OCI-LY1 (cell line): Measurements from ENCODE around the gene FGGY.

Experiments
- H2AFZ ChIP-seq: fragments of 200-600 bp; sonication (generic), shearing (Covaris generic); 2 replicates; pipeline ENCODE4 v1.6.0; 2014; ENCODE audit warnings: antibody characterized with exemption, mild to moderate bottlenecking, low read length
- H3F3A ChIP-seq: fragments of 200-600 bp; sonication (generic), shearing (Covaris generic); 2 replicates; pipeline ENCODE4 v1.6.0; 2014; ENCODE audit warnings: mild to moderate bottlenecking, antibody characterized with exemption, low read length, moderate library complexity; ENCODE audit not compliant: insufficient read depth
- H3K27ac ChIP-seq: fragments of 200-600 bp; sonication (generic); 2 replicates; pipeline ENCODE4 v1.5.1; 2014; ENCODE audit warnings: low read length, mixed run types, mild to moderate bottlenecking, low read depth; ENCODE audit not compliant: poor library complexity, severe bottlenecking
- H3K27me3 ChIP-seq: fragments of 200-600 bp; sonication (generic); 2 replicates; pipeline ENCODE4 v1.6.0; 2014; ENCODE audit warnings: antibody characterized with exemption, mild to moderate bottlenecking, low read length, moderate library complexity; ENCODE audit not compliant: insufficient read depth
- H3K36me3 ChIP-seq: fragments of 200-600 bp; sonication (generic); 2 replicates; pipeline ENCODE4 v1.6.1; 2014; ENCODE audit warnings: mild to moderate bottlenecking, antibody characterized with exemption, low read length, moderate library complexity, mixed read lengths; ENCODE audit not compliant: insufficient read depth
- H3K4me1 ChIP-seq: fragments of 200-600 bp; sonication (generic); 2 replicates; pipeline ENCODE4 v1.5.1; 2014; ENCODE audit warnings: mild to moderate bottlenecking, low read length, moderate library complexity; ENCODE audit not compliant: insufficient read depth, severe bottlenecking
- H3K4me2 ChIP-seq: fragments of 200-600 bp; sonication (generic), shearing (Covaris generic); 2 replicates; pipeline ENCODE4 v1.6.1; 2014; ENCODE audit warnings: low read length
- H3K4me3 ChIP-seq: fragments of 200-600 bp; sonication (generic); 2 replicates; pipeline ENCODE4 v1.5.1; 2014; ENCODE audit warnings: low read length, low read depth, mild to moderate bottlenecking, mixed read lengths; ENCODE audit not compliant: poor library complexity, severe bottlenecking
- H3K79me2 ChIP-seq: fragments of 200-600 bp; shearing (Covaris generic); 2 replicates; pipeline ENCODE4 v1.6.1; 2016; ENCODE audit warnings: mixed run types, low read length, mixed read lengths; ENCODE audit not compliant: insufficient read depth
- H3K9ac ChIP-seq: fragments of 200-600 bp; sonication (generic), shearing (Covaris generic); 2 replicates; pipeline ENCODE4 v1.6.1; 2014; ENCODE audit warnings: mild to moderate bottlenecking, low read length, mixed read lengths
- H3K9me2 ChIP-seq: fragments of 200-600 bp; sonication (generic), shearing (Covaris generic); 2 replicates; pipeline ENCODE4 v1.6.1; 2014; ENCODE audit warnings: low read depth, mild to moderate bottlenecking, low read length, mixed read lengths
- H3K9me3 ChIP-seq: fragments of 200-600 bp; shearing (Covaris generic); 2 replicates; pipeline ENCODE4 v1.6.1; 2014; ENCODE audit warnings: low read length, mixed read lengths
- H4K20me1 ChIP-seq: fragments of 200-600 bp; sonication (generic), shearing (Covaris generic); 2 replicates; pipeline ENCODE4 v1.6.0; 2016; ENCODE audit warnings: mild to moderate bottlenecking, low read length; ENCODE audit not compliant: insufficient read depth
- CTCF ChIP-seq: fragments of 200-600 bp; sonication (generic), shearing (Covaris generic); IDR thresholded peaks from 2 replicates; pipeline ENCODE4 v1.5.1; 2017; ENCODE audit warnings: mild to moderate bottlenecking, antibody characterized with exemption, low read length, moderate library complexity, mixed read lengths
- EZH2 ChIP-seq: fragments of 200-600 bp; sonication (generic), shearing (Covaris generic); IDR thresholded peaks from 2 replicates; pipeline ENCODE4 v1.8.0; 2017; ENCODE audit warnings: borderline replicate concordance, mixed run types, mild to moderate bottlenecking, antibody characterized with exemption, low read length, moderate library complexity, mixed read lengths

Gene FGGY

GRCh38 chr1:59433440-59433813 is 136.5 kb downstream of the FGGY start:
- TF ChIP-seq CTCF, result no peak
- no peak for TF ChIP-seq EZH2
- Histone ChIP-seq H3K9me2 (no peaks in the 10 kb centered on the region), H3K4me2 (no peak overlapping the region), H3K36me3 (no peaks in the 10 kb centered on the region), H3K9me3 (no peaks in the 10 kb centered on the region), H3K9ac (no peak overlapping the region), H2AFZ (no peak overlapping the region), H3F3A (no peaks in the 10 kb centered on the region), H4K20me1 (no peaks in the 10 kb centered on the region), H3K27ac (no peak overlapping the region), H3K27me3 (no peaks in the 10 kb centered on the region), H3K4me3 (no peak overlapping the region), H3K79me2 (no peaks in the 10 kb centered on the region), H3K4me1 (no peaks in the 10 kb centered on the region)

GRCh38 chr1:59434336-59434735 is 137.4 kb downstream of the FGGY start:
- TF ChIP-seq CTCF (no peak), EZH2 (no peak)
- no peak overlapping the region for H2AFZ ChIP-seq
- H3K4me3 ChIP-seq, result no peak overlapping the region
- no peaks in the 10 kb centered on the region for H3K27me3 ChIP-seq
- H3K36me3 ChIP-seq, result no peaks in the 10 kb centered on the region
- no peaks in the 10 kb centered on the region for H3K9me2 ChIP-seq
- no peak overlapping the region for H3K4me2 ChIP-seq
- no peaks in the 10 kb centered on the region for H3F3A ChIP-seq
- no peaks in the 10 kb centered on the region for H4K20me1 ChIP-seq
- H3K79me2 ChIP-seq, result no peaks in the 10 kb centered on the region
- no peak overlapping the region for H3K27ac ChIP-seq
- no peaks in the 10 kb centered on the region for H3K9me3 ChIP-seq
- H3K4me1 ChIP-seq, result no peaks in the 10 kb centered on the region
- no peak overlapping the region for H3K9ac ChIP-seq

DNA sequence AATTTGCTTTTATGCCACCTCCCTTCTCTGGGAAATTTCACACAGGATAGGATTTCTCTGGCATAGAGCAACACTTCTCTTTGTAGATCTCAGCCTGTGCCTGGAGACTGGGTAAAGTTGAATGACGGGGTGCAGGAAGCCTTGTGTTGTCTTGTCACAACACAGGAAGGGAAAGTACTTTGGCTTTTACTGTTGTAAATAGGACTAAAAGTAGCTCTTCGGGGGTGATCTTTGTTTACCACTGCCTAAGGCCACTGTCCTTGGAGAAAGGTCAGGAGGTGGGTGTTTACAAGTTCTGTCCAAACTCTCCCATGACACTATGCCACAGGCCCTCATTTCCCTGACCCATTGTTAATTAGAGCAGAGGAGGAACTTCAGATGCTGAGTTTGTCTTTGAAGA is 139.7 kb downstream of the FGGY start:
- Histone ChIP-seq H3K9me3 (no peaks in the 10 kb centered on the region), H3K4me2 (no peak overlapping the region), H3K79me2 (no peaks in the 10 kb centered on the region), H3K27me3 (no peaks in the 10 kb centered on the region), H3K36me3 (no peaks in the 10 kb centered on the region), H3K9me2 (no peaks in the 10 kb centered on the region), H2AFZ (no peak overlapping the region), H3K4me1 (no peaks in the 10 kb centered on the region), H3K4me3 (no peak overlapping the region), H3F3A (no peaks in the 10 kb centered on the region), H4K20me1 (no peaks in the 10 kb centered on the region), H3K27ac (no peak overlapping the region), H3K9ac (no peak overlapping the region)
- no peak for TF ChIP-seq EZH2
- TF ChIP-seq CTCF, result no peak
